H1 (cell line): Measurements from ENCODE around the gene AGBL1. TPM values are rescaled to one million over a fixed set of nuclear protein-coding genes. Genes with fewer than 3 reads are reported as not detected.

Experiments used
- CTCF ChIA-PET: fragments of 300-600 bp; sonication (Branson Sonifier 250); formaldehyde crosslinking; loops from one replicate; lab custom pipeline; 2021; ENCODE audit not compliant: partially characterized antibody; lab: Charles Lee
- POLR2A ChIA-PET: fragments of 300-600 bp; sonication (Branson Sonifier 250); formaldehyde crosslinking; loops from one replicate; lab custom pipeline; 2021; ENCODE audit warnings: inconsistent platforms; ENCODE audit not compliant: partially characterized antibody; lab: Charles Lee
- DNase-seq, 2 experiments: peaks; one replicate each; pipeline versions ENCODE4 v3.0.0 to v3.0.0-alpha.2; 2010 to 2022; ENCODE audit warnings: low spot score in 2 of 2, low read depth in 1 of 2, mixed read lengths in 1 of 2
- FAIRE-seq: peaks from 2 replicates; lab custom pipeline; 2011; peaks lifted over from hg19 to GRCh38; lab: Jason Lieb, UNC
- H2AFZ ChIP-seq: 2 replicates; pipeline ENCODE4 v1.8.1; 2012; ENCODE audit warnings: low read length, inconsistent platforms
- H2AK5ac ChIP-seq: 2 replicates; pipeline ENCODE4 v1.6.1; 2013; ENCODE audit warnings: low read depth, low read length
- H2BK120ac ChIP-seq: replicated peaks from 2 replicates; pipeline ENCODE3; 2013; ENCODE audit warnings: low read depth, low read length, inconsistent platforms
- H2BK12ac ChIP-seq: 2 replicates; pipeline ENCODE4 v1.6.1; 2013; ENCODE audit warnings: low read depth, low read length
- H2BK15ac ChIP-seq: 2 replicates; pipeline ENCODE4 v1.6.1; 2013; ENCODE audit warnings: low read length
- H2BK20ac ChIP-seq: 2 replicates; pipeline ENCODE4 v1.6.1; 2013; ENCODE audit warnings: low read length
- H2BK5ac ChIP-seq: 2 replicates; pipeline ENCODE4 v1.6.1; 2013; ENCODE audit warnings: low read depth, low read length
- H3K14ac ChIP-seq: 2 replicates; pipeline ENCODE4 v1.6.1; 2013; ENCODE audit warnings: inconsistent platforms; ENCODE audit not compliant: insufficient read length
- H3K18ac ChIP-seq: 2 replicates; pipeline ENCODE4 v1.6.1; 2013; ENCODE audit warnings: low read length; ENCODE audit errors: extremely low read depth
- H3K23ac ChIP-seq: 2 replicates; pipeline ENCODE4 v1.6.1; 2013; ENCODE audit warnings: inconsistent platforms; ENCODE audit not compliant: insufficient read length
- H3K23me2 ChIP-seq: 2 replicates; pipeline ENCODE4 v1.6.1; 2013; ENCODE audit warnings: low read depth, low read length
- H3K27ac ChIP-seq: 2 replicates; pipeline ENCODE4 v1.6.1; 2011; ENCODE audit warnings: low read depth, low read length, inconsistent platforms
- H3K27me3 ChIP-seq, 4 experiments: replicated peaks in 1 of 4; 1 replicate in 1 of 4; 2 replicates in 3 of 4; pipeline versions ENCODE4 v1.6.1 to v1.8.1; 2011 to 2013; ENCODE audit warnings: low read length in 3 of 4, mild to moderate bottlenecking in 3 of 4, inconsistent platforms in 2 of 4, mixed read lengths in 2 of 4, moderate library complexity in 1 of 4; ENCODE audit not compliant: control insufficient read depth in 3 of 4, insufficient read depth in 3 of 4; ENCODE audit errors: extremely low read depth in 1 of 4
- H3K36me3 ChIP-seq, 4 experiments: 2 replicates each; pipeline versions ENCODE4 v1.6.1 to v1.8.1; 2011 to 2013; ENCODE audit warnings: mild to moderate bottlenecking in 4 of 4, low read length in 3 of 4, moderate library complexity in 2 of 4, control low read depth in 1 of 4, inconsistent platforms in 1 of 4; ENCODE audit not compliant: insufficient read depth in 4 of 4, control insufficient read depth in 2 of 4
- H3K4ac ChIP-seq: replicated peaks from 2 replicates; pipeline ENCODE3; 2013; ENCODE audit warnings: low read length, low read depth, mixed read lengths, inconsistent platforms; ENCODE audit not compliant: insufficient read length
- H3K4me1 ChIP-seq, 4 experiments: replicated peaks in 1 of 4; 1 replicate in 1 of 4; 2 replicates in 3 of 4; pipeline versions ENCODE4 v1.6.1 to v1.8.1; 2011 to 2013; ENCODE audit warnings: low read length in 3 of 4, inconsistent platforms in 2 of 4, mixed read lengths in 1 of 4; ENCODE audit not compliant: insufficient read depth in 4 of 4, control insufficient read depth in 3 of 4
- H3K4me2 ChIP-seq, 2 experiments: 2 replicates each; pipeline versions ENCODE4 v1.6.1 to v1.8.1; 2011 to 2013; ENCODE audit warnings: low read depth in 2 of 2, low read length in 2 of 2, control low read depth in 1 of 2, inconsistent platforms in 1 of 2, mild to moderate bottlenecking in 1 of 2; ENCODE audit not compliant: insufficient read depth in 1 of 2
- H3K4me3 ChIP-seq, 4 experiments: fragments of 200-600, 300-600 bp in 1 of 4; sonication (generic), shearing (Covaris generic), sonication (Bioruptor Twin) in 1 of 4; 2 replicates each; pipeline versions ENCODE4 v1.5.1 to v1.8.1; 2011 to 2016; ENCODE audit warnings: low read length in 4 of 4, low read depth in 3 of 4, control low read depth in 2 of 4, inconsistent platforms in 2 of 4, mild to moderate bottlenecking in 2 of 4, mixed read lengths in 1 of 4, moderate library complexity in 1 of 4; ENCODE audit not compliant: insufficient read depth in 2 of 4; ENCODE audit errors: extremely low read depth in 1 of 4
- H3K56ac ChIP-seq: replicated peaks from 2 replicates; pipeline ENCODE3; 2013; ENCODE audit warnings: low read depth, mild to moderate bottlenecking, mixed read lengths, low read length, inconsistent platforms; ENCODE audit not compliant: insufficient read length
- H3K79me1 ChIP-seq: 2 replicates; pipeline ENCODE4 v1.6.1; 2013; ENCODE audit warnings: low read depth, low read length, control low read depth
- H3K79me2 ChIP-seq, 2 experiments: 2 replicates each; pipeline versions ENCODE4 v1.6.1 to v1.8.1; 2012 to 2013; ENCODE audit warnings: low read length in 2 of 2, mild to moderate bottlenecking in 2 of 2, inconsistent platforms in 1 of 2; ENCODE audit not compliant: insufficient read depth in 2 of 2, control insufficient read depth in 1 of 2
- H3K9ac ChIP-seq, 4 experiments: replicated peaks in 1 of 4; 1 replicate in 1 of 4; 2 replicates in 3 of 4; pipeline versions ENCODE4 v1.6.1 to v1.8.1; 2011 to 2013; ENCODE audit warnings: low read depth in 3 of 4, low read length in 3 of 4, control low read depth in 2 of 4, mild to moderate bottlenecking in 2 of 4, moderate library complexity in 2 of 4, inconsistent platforms in 1 of 4; ENCODE audit errors: extremely low read depth in 1 of 4
- H3K9me3 ChIP-seq, 2 experiments: 2 replicates each; pipeline versions ENCODE4 v1.6.1 to v1.8.1; 2012 to 2013; ENCODE audit warnings: mild to moderate bottlenecking in 2 of 2, moderate library complexity in 2 of 2, control low read depth in 1 of 2, inconsistent platforms in 1 of 2, low read depth in 1 of 2, low read length in 1 of 2, mixed read lengths in 1 of 2; ENCODE audit not compliant: insufficient read depth in 2 of 2
- H4K20me1 ChIP-seq, 2 experiments: replicated peaks in 1 of 2; 2 replicates each; pipeline versions ENCODE3 to v1.8.1; 2011 to 2013; ENCODE audit warnings: inconsistent platforms in 2 of 2, low read length in 2 of 2, mild to moderate bottlenecking in 1 of 2; ENCODE audit not compliant: insufficient read depth in 2 of 2, control insufficient read depth in 1 of 2
- H4K5ac ChIP-seq: 2 replicates; pipeline ENCODE4 v1.6.1; 2013; ENCODE audit warnings: low read length, low read depth, mixed read lengths, inconsistent platforms; ENCODE audit not compliant: insufficient read length
- H4K8ac ChIP-seq: 2 replicates; pipeline ENCODE4 v1.8.0; 2013; ENCODE audit warnings: mild to moderate bottlenecking, moderate library complexity, low read length, inconsistent platforms; ENCODE audit not compliant: insufficient read depth; ENCODE audit errors: extremely low read depth
- H4K91ac ChIP-seq: replicated peaks from 2 replicates; pipeline ENCODE3; 2013; ENCODE audit warnings: low read length, mixed read lengths, inconsistent platforms; ENCODE audit not compliant: insufficient read length
- HDAC2 ChIP-seq, 2 experiments: fragments of 300-600 bp in 1 of 2; sonication (generic) in 1 of 2; IDR thresholded peaks; 2 replicates each; pipeline ENCODE4 v1.6.1; 2011 to 2012; ENCODE audit warnings: low read depth in 2 of 2, low read length in 2 of 2, mild to moderate bottlenecking in 2 of 2, moderate library complexity in 2 of 2, borderline replicate concordance in 1 of 2, inconsistent platforms in 1 of 2
- KDM5A ChIP-seq: fragments of 200-600 bp; IDR thresholded peaks from 2 replicates; pipeline ENCODE4 v1.7.1; 2012; ENCODE audit warnings: mild to moderate bottlenecking, low read length, inconsistent platforms, mixed read lengths
- WGBS, 2 experiments: shearing (Covaris generic) in 1 of 2; methylation state at CpG; one replicate each; pipeline versions ENCODE4 v1.1.6 to v1.1.7; 2013 to 2015; ENCODE audit warnings: low lambda C conversion rate in 2 of 2, mixed read lengths in 2 of 2, inconsistent platforms in 1 of 2, low coverage in 1 of 2, missing lambda C conversion rate in 1 of 2; ENCODE audit not compliant: insufficient replicate concordance in 2 of 2, insufficient coverage in 1 of 2, insufficient read length in 1 of 2; ENCODE audit errors: extremely low coverage in 1 of 2, missing lambda C conversion rate in 1 of 2; 5-methylcytosine and 5-hydroxymethylcytosine counted together
- polyA plus RNA-seq, 7 experiments: library from polyadenylated mRNA; depleted of rRNA in 3 of 7; stranded (reverse) in 5 of 7; unstranded in 2 of 7; fragments of >200 nt in 5 of 7; fragments of 200-250 nt in 2 of 7; gene quantifications; 1 replicate in 5 of 7; 2 replicates in 1 of 7; 4 replicates in 1 of 7; pipeline versions ENCODE4 v1.2.1 to v1.2.3, GENCODE V29; 2011 to 2013; ENCODE audit warnings: missing spikeins in 2 of 7, mixed read lengths in 2 of 7
- total RNA-seq: library from RNA; stranded (reverse); fragmentation: NEBNext Ultra II Directional; extraction: Animal tissue kit (Norgen Biotek cat#: 25700); gene quantifications from 2 replicates; pipeline ENCODE4 v1.2.1, GENCODE V29; 2021

The AGBL1 gene
- total and polyA plus RNA-seq, 2 of the 8 experiments (the other 6 are each of a cell fraction or from before 2014, with no cell fraction given): not detected

GRCh38 chr15:86588413-86588812 lies 508.7 kb downstream of the AGBL1 start:
- H3K27ac ChIP-seq: no peak overlapping the region
- H3K4ac ChIP-seq: no peak overlapping the region
- ChIA-PET POLR2A (no interaction called here), CTCF (interaction anchor here (0.6 to 0.8 kb wide), 2 partner anchors 290 to 723 kb away, joined by 3 to 4 read pairs; no protein-coding TSS in a partner anchor)
- H4K8ac ChIP-seq: no peak overlapping the region
- H3K4me2 ChIP-seq: peak overlapping the region in 1 of 2 experiments; percentile 14; a peak in 1 of 4 replicates
- H2AK5ac ChIP-seq: no peak overlapping the region
- H2BK15ac ChIP-seq: no peak overlapping the region
- no peaks in the 10 kb centered on the region for H4K20me1 ChIP-seq
- H3K27me3 ChIP-seq: no peaks in the 10 kb centered on the region
- H3K36me3 ChIP-seq: no peaks in the 10 kb centered on the region
- no peak overlapping the region for H3K4me3 ChIP-seq
- H3K9ac ChIP-seq: no peak overlapping the region
- H3K18ac ChIP-seq: no peak overlapping the region
- no peak overlapping the region for H2BK12ac ChIP-seq
- H4K91ac ChIP-seq: no peak overlapping the region
- no peak overlapping the region for H2BK20ac ChIP-seq
- peaks cover 2 to 11% (median 8%) of the 10 kb centered on the region in 4 experiments; a peak in 4 of 7 replicates for H3K4me1 ChIP-seq
- H3K9me3 ChIP-seq: peaks cover 0 to 3% of the 10 kb centered on the region in 2 experiments; a peak in 2 of 4 replicates
- H2AFZ ChIP-seq: 0 out of 2 replicates have a peak overlapping the region, but pooled peaks have one; percentile 26
- no peak overlapping the region for H4K5ac ChIP-seq
- H3K23me2 ChIP-seq: no peaks in the 10 kb centered on the region
- TF ChIP-seq KDM5A (no peak), HDAC2 (IDR thresholded peaks at IDR 0.05; ENCODE audit: borderline replicate concordance in 1 of 2, low read depth in 2 of 2, low read length in 2 of 2) (0 out of 4 replicates have a peak, but pooled peaks of 1 of the 2 experiments have one; percentile 19)
- H3K56ac ChIP-seq: no peak overlapping the region
- FAIRE-seq (peak; percentile 7), DNase-seq (no peak)
- no peak overlapping the region for H2BK120ac ChIP-seq
- 54% methylated on average over 2 of the region's 2 CpGs; no CpG with 5 or more reads in 1 of the 2 experiments for WGBS, 2 experiments
- H3K23ac ChIP-seq: no peak overlapping the region
- H2BK5ac ChIP-seq: no peak overlapping the region
- H3K79me1 ChIP-seq: no peaks in the 10 kb centered on the region
- H3K14ac ChIP-seq: no peak overlapping the region
- no peaks in the 10 kb centered on the region for H3K79me2 ChIP-seq
